ENCODE data around the gene MPND. TPM values are rescaled to one million over a fixed set of nuclear protein-coding genes. Genes with fewer than 3 reads are reported as not detected.

MPND gene
- total RNA-seq, 1 donor from 2014 or later: 42.4 TPM

DNA sequence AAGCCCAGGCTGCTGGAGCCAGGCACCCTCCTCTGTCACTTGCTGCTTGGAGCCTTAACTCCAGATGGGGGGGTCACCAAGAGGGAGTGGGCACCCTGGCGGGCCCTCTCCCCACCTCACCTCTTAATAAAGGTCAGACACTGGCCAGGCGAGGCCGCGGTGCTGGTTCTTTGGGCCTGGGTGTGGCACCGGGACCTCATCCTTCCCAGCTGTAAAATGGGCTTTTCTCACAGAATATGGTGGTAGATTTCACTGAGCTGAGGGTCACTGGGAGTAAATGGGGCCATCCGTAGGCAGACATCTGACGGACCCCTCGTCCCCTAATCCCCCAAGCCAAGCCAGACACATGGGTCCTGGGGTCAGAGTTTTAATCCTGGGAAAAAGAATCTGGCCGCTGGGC is 19.7 kb upstream of the MPND start:
- Mint-ChIP-seq H3K4me1 (peaks cover 17% of the 10 kb centered on the region), H3K27me3 (ENCODE audit: low read depth) (peaks cover 8% of the 10 kb centered on the region), H3K36me3 (peaks cover 16% of the 10 kb centered on the region), H3K9me3 (peaks cover 17% of the 10 kb centered on the region), H3K4me3 (no peak overlapping the region), H3K27ac (no peak overlapping the region)
- no peak for TF ChIP-seq CTCF (IDR thresholded peaks at IDR 0.05; ENCODE audit: unreplicated experiment)
- no peak for DNase-seq (ENCODE audit: low spot score in 2 of 2, unreplicated experiment in 2 of 2)

GRCh38 chr19:4324228-4324627 is 19.1 kb upstream of the MPND start:
- H3K27me3 Mint-ChIP-seq (ENCODE audit: low read depth): peaks cover 8% of the 10 kb centered on the region
- peaks cover 12% of the 10 kb centered on the region for H3K36me3 Mint-ChIP-seq
- H3K27ac Mint-ChIP-seq: no peak overlapping the region
- H3K9me3 Mint-ChIP-seq: peaks cover 12% of the 10 kb centered on the region
- no peak overlapping the region for H3K4me3 Mint-ChIP-seq
- TF ChIP-seq CTCF (IDR thresholded peaks at IDR 0.05; ENCODE audit: unreplicated experiment): no peak
- peaks cover 18% of the 10 kb centered on the region for H3K4me1 Mint-ChIP-seq
- no peak for DNase-seq (ENCODE audit: low spot score in 2 of 2, unreplicated experiment in 2 of 2)

DNA sequence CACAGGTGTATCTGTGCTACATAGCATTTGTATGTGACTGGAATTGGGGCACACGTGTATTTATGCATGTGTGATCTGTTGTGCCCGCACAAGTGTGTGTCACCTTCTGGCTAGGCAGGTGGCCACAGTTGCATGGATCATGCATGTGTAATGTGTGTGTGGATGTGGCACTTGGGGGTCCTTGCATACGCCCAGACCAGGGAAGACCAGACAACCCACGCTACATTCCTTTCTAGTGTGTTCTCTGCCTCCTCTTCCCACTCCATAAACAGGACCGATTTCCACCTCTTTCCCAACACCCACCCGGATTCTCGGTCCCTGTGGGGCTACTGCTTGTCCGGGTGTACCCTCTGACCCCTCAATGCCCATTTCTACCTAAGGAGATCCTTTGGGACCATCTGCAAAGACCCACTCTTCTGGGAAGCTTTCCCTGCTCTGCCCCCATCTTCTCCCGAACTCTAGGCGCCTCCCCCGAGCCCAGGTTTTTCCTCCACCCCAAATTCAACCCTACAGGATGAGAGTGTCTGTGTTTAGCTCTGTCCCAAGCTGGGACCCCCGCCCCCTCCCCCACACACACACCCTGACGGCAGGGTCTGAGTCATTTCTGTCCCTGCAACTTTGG is 17.0 kb upstream of the MPND start:
- Mint-ChIP-seq H3K4me1 (peaks cover 18% of the 10 kb centered on the region), H3K27ac (no peak overlapping the region), H3K9me3 (no peaks in the 10 kb centered on the region), H3K27me3 (ENCODE audit: low read depth) (peaks cover 8% of the 10 kb centered on the region), H3K36me3 (peaks cover 9% of the 10 kb centered on the region), H3K4me3 (peak overlapping the region; percentile 52)
- DNase-seq (ENCODE audit: low spot score in 2 of 2, unreplicated experiment in 2 of 2): no peak
- TF ChIP-seq CTCF (IDR thresholded peaks at IDR 0.05; ENCODE audit: unreplicated experiment): no peak

DNA sequence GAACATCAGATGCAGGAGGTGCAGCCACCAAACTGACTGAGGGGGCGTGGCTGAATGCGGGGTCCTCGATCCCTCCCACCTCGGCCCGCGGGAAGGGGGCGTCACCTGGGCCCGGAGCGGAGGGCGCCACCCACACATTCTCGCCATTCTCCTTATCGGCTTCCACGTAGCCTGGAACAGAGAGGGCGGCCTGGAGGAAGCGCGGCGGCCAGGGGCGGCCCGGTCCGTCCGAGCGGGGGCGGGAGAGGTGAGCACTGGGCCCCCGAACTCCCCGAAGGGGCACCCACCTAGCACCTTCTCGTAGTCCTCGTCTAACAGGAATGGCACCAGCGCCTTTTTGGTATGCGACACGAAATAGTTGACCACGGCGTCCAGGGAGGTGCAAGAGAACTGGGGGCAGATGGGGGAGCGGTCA is 16.5 kb upstream of the MPND start:
- Mint-ChIP-seq H3K4me3 (peak overlapping the region; percentile 70), H3K9me3 (no peaks in the 10 kb centered on the region), H3K36me3 (peaks cover 9% of the 10 kb centered on the region), H3K4me1 (peaks cover 18% of the 10 kb centered on the region), H3K27me3 (ENCODE audit: low read depth) (peaks cover 8% of the 10 kb centered on the region), H3K27ac (peak overlapping the region; percentile 16)
- no peak for DNase-seq (ENCODE audit: low spot score in 2 of 2, unreplicated experiment in 2 of 2)
- TF ChIP-seq CTCF (IDR thresholded peaks at IDR 0.05; ENCODE audit: unreplicated experiment): no peak

GRCh38 chr19:4327252-4327876 is 16.0 kb upstream of the MPND start:
- Mint-ChIP-seq H3K9me3 (no peaks in the 10 kb centered on the region), H3K4me3 (peak overlapping the region; percentile 70), H3K27ac (peak overlapping the region; percentile 88), H3K36me3 (peaks cover 9% of the 10 kb centered on the region), H3K4me1 (peaks cover 18% of the 10 kb centered on the region), H3K27me3 (ENCODE audit: low read depth) (peaks cover 8% of the 10 kb centered on the region)
- peak; percentile 71 to 85 for DNase-seq (ENCODE audit: low spot score in 2 of 2, unreplicated experiment in 2 of 2)
- TF ChIP-seq CTCF (IDR thresholded peaks at IDR 0.05; ENCODE audit: unreplicated experiment): no peak

All from mesothelial cell of epicardium (in vitro differentiated cells).